H1 (cell line): ENCODE measurements around the gene ITGA11. TPM values are rescaled to one million over a fixed set of nuclear protein-coding genes. Genes with fewer than 3 reads are reported as not detected.

Experiments
- CBX8 ChIP-seq: fragments of 300-800, 300-1000 bp; sonication (generic); IDR thresholded peaks from 2 replicates; pipeline ENCODE4 v1.7.1; 2016; ENCODE audit warnings: low read depth, low read length, borderline replicate concordance
- MAFK ChIP-seq: IDR thresholded peaks from 2 replicates; pipeline ENCODE4 v1.6.1; 2012; ENCODE audit warnings: low read depth, mild to moderate bottlenecking, improper control_type of control experiment, low read length
- POLR2A ChIP-seq, 2 experiments: IDR thresholded peaks; 1 replicate in 1 of 2; 2 replicates in 1 of 2; pipeline ENCODE4 v1.6.1; 2011; ENCODE audit warnings: low read depth in 2 of 2, low read length in 2 of 2, mild to moderate bottlenecking in 2 of 2; ENCODE audit errors: control extremely low read depth in 1 of 2
- RAD21 ChIP-seq, 2 experiments: IDR thresholded peaks in 1 of 2; conservative IDR thresholded peaks in 1 of 2; 2 replicates each; pipeline ENCODE4 v1.6.1; 2011; ENCODE audit warnings: low read depth in 2 of 2, low read length in 2 of 2, improper control_type of control experiment in 1 of 2, inconsistent platforms in 1 of 2, mild to moderate bottlenecking in 1 of 2, moderate library complexity in 1 of 2
- SP2 ChIP-seq: IDR thresholded peaks from 2 replicates; pipeline ENCODE4 v1.6.1; 2012; ENCODE audit warnings: mild to moderate bottlenecking, low read length, inconsistent platforms
- TAF1 ChIP-seq: IDR thresholded peaks from 2 replicates; pipeline ENCODE4 v1.6.1; 2011; ENCODE audit warnings: mild to moderate bottlenecking, low read depth, low read length
- TCF12 ChIP-seq: IDR thresholded peaks from 2 replicates; pipeline ENCODE4 v1.6.1; 2011; ENCODE audit warnings: low read depth, mild to moderate bottlenecking, low read length
- YY1 ChIP-seq: IDR thresholded peaks from 2 replicates; pipeline ENCODE4 v1.6.1; 2011; ENCODE audit warnings: low read depth, mild to moderate bottlenecking, low read length
- ZNF274 ChIP-seq: IDR thresholded peaks from 2 replicates; pipeline ENCODE4 v1.7.0; 2012; ENCODE audit warnings: low read length, borderline replicate concordance; ENCODE audit errors: extremely low read depth
- polyA plus RNA-seq, 7 experiments: library from polyadenylated mRNA; depleted of rRNA in 3 of 7; stranded (reverse) in 5 of 7; unstranded in 2 of 7; fragments of >200 nt in 5 of 7; fragments of 200-250 nt in 2 of 7; gene quantifications; 1 replicate in 5 of 7; 2 replicates in 1 of 7; 4 replicates in 1 of 7; pipeline versions ENCODE4 v1.2.1 to v1.2.3, GENCODE V29; 2011 to 2013; ENCODE audit warnings: missing spikeins in 2 of 7, mixed read lengths in 2 of 7
- total RNA-seq: library from RNA; stranded (reverse); fragmentation: NEBNext Ultra II Directional; extraction: Animal tissue kit (Norgen Biotek cat#: 25700); gene quantifications from 2 replicates; pipeline ENCODE4 v1.2.1, GENCODE V29; 2021

ITGA11 gene
- total and polyA plus RNA-seq, 2 of the 8 experiments (the other 6 are each of a cell fraction or from before 2014, with no cell fraction given): 0.05 to 0.06 TPM

DNA sequence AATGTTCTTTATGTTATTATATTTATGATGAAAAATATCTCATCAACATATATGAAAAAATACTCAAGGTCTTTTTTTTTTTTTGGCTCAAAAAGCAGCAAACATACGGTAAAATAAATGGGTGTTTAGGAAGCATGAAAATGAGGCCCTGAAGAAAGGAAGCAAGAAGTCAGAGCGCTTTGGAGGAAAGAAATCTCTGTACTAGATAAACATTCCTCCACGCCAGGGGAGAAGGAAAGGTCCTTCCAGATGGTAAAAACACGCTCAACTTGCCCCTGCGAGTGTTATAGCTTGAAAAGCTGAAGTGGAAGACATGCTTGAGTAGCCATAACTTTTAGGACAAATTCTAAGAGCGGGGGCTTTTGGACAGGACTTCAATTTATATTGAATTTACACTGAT, 101.5 kb downstream of the ITGA11 start (continued):
- TF ChIP-seq RAD21 (IDR thresholded peaks at IDR 0.05 in 1 of 2, conservative IDR thresholded peaks at IDR 0.05 in 1 of 2; ENCODE audit: low read depth in 2 of 2, low read length in 2 of 2): no peak
- TF ChIP-seq CBX8: no peak
- no peak for TF ChIP-seq TAF1
- TF ChIP-seq YY1: no peak
- TF ChIP-seq MAFK: no peak
- TF ChIP-seq TCF12: no peak
- TF ChIP-seq SP2: no peak
- no peak for TF ChIP-seq POLR2A (IDR thresholded peaks at IDR 0.05; ENCODE audit: control extremely low read depth in 1 of 2, low read depth in 2 of 2, low read length in 2 of 2)
- no peak for TF ChIP-seq ZNF274
